Lower lobe of right lung (tissue), 2 donors: ENCODE measurements around the gene CEP72. TPM values are rescaled to one million over a fixed set of nuclear protein-coding genes. Genes with fewer than 3 reads are reported as not detected.

ENCODE experiments used
- ATAC-seq, 2 donors: fragments of 200-7000 bp; cut with Tn5 transposase; one replicate each; pipeline ENCODE4 v1.9.1; 2020 to 2022; ENCODE audit warnings: mild to moderate bottlenecking in 2 of 2, moderate library complexity in 2 of 2
- DNase-seq: peaks from one replicate; pipeline ENCODE4 v3.0.0-alpha.2; 2020
- H3K27ac ChIP-seq: fragments of 200-600 bp; one replicate; pipeline ENCODE4 v1.8.0; 2022
- H3K27me3 ChIP-seq: fragments of 200-600 bp; one replicate; pipeline ENCODE4 v1.8.0; 2022; ENCODE audit warnings: low read depth
- H3K36me3 ChIP-seq: fragments of 200-600 bp; one replicate; pipeline ENCODE4 v1.8.0; 2022; ENCODE audit warnings: mild to moderate bottlenecking
- H3K4me1 ChIP-seq: fragments of 200-600 bp; one replicate; pipeline ENCODE4 v1.8.0; 2022
- H3K4me3 ChIP-seq: fragments of 200-600 bp; one replicate; pipeline ENCODE4 v1.8.0; 2022; ENCODE audit warnings: mild to moderate bottlenecking
- H3K9me3 ChIP-seq: fragments of 200-600 bp; one replicate; pipeline ENCODE4 v1.8.0; 2022
- CTCF ChIP-seq: fragments of 200-600 bp; IDR thresholded peaks from one replicate; pipeline ENCODE4 v1.8.0; 2022; ENCODE audit warnings: antibody characterized with exemption, mild to moderate bottlenecking
- intact Hi-C: fragments of 100-400 bp; cut with DNase I; formaldehyde crosslinking; loops from one replicate; pipeline ENCODE4 v1.11.0; 2022
- total RNA-seq: library from RNA; stranded (reverse); fragmentation: NEBNext Ultra II Directional; extraction: Animal tissue kit (Norgen Biotek cat#: 25700); gene quantifications from one replicate; pipeline ENCODE4 v1.2.1, GENCODE V29; 2021
- donor health status: DM: no; HTN: yes; CAD: no; lungs with severe emphysema.

CEP72 gene
- total RNA-seq, 1 donor from 2014 or later = 10.6 TPM

GRCh38 chr5:669842-670395 lies 57.8 kb downstream of the CEP72 start:
- intact Hi-C loops = no loop called here
- Histone ChIP-seq H3K4me3 (no peak overlapping the region), H3K27ac (no peak overlapping the region), H3K9me3 (no peaks in the 10 kb centered on the region), H3K4me1 (peaks cover 35% of the 10 kb centered on the region), H3K27me3 (no peaks in the 10 kb centered on the region), H3K36me3 (peaks cover 14% of the 10 kb centered on the region)
- no peak for ATAC-seq
- no peak for TF ChIP-seq CTCF
- peak; percentile 44 for DNase-seq

- peaks cover 9% of the 10 kb centered on the region for H3K36me3 ChIP-seq
- intact Hi-C loops = no loop called here
- no peak for TF ChIP-seq CTCF
- DNase-seq = peak; percentile 48
- H3K4me3 ChIP-seq = no peak overlapping the region
- no peaks in the 10 kb centered on the region for H3K27me3 ChIP-seq
- ATAC-seq = no peak
- no peaks in the 10 kb centered on the region for H3K9me3 ChIP-seq
- H3K4me1 ChIP-seq = peaks cover 35% of the 10 kb centered on the region
- H3K27ac ChIP-seq = no peak overlapping the region
Measured at GRCh38 chr5:670396-671270, 58.5 kb downstream of the CEP72 start.

DNA sequence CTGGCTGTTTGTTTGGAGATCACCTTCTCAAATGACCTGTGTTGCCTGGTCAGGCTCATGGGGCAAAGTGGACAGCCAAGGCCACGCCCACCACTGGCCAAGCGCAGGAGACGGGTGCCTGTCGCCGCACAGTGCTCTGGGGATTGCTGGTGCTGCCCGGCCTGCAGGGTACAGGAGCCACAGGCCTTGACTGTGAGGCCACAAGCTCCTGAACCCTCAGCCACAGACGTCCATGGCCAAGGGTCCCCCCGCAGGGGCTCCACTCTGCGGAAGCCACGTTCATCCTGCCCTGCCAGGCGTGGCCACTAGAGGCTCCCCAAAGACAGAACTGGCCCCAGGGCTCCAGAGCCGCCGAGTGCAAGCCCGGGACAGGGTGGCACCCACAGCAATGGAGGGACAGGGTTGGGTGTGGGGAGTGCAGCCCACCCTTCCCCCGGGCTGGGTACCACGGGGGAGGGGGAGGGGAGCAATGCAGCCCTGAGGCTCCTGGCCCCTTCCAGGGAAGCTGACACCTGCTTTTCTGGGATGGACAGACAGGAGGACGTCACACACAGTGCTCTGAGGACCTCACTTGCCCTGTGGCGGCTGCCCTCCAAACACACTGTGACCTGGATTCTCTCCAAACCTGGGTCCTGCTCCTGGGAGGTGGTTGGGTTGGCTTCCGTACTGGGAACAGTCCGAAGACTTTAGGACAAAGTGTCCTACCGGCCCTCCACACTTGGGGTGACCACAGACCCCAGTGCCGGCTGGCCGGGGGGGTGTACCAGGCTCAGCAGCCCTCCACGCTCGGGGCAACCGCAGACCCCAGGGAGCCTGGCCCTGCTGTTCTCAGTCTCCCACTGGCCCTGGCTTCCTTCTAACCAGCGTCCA lies 59.6 kb downstream of the CEP72 start:
- Histone ChIP-seq H3K27me3 (no peaks in the 10 kb centered on the region), H3K4me1 (peaks cover 35% of the 10 kb centered on the region), H3K36me3 (peaks cover 9% of the 10 kb centered on the region), H3K9me3 (no peaks in the 10 kb centered on the region), H3K4me3 (peak overlapping the region; percentile 14), H3K27ac (peak overlapping the region; percentile 68)
- ATAC-seq = peak; percentile 83 to 87
- TF ChIP-seq CTCF = peak; percentile 94
- intact Hi-C loops = no loop called here
- peak; percentile 85 for DNase-seq

- peaks cover under 1% of the 10 kb centered on the region for H3K36me3 ChIP-seq
- H3K4me1 ChIP-seq = peaks cover 35% of the 10 kb centered on the region
- peak; percentile 45 to 48 for ATAC-seq
- peak; percentile 87 for DNase-seq
- intact Hi-C loops = no loop called here
- no peaks in the 10 kb centered on the region for H3K27me3 ChIP-seq
- TF ChIP-seq CTCF = no peak
- H3K4me3 ChIP-seq = peak overlapping the region; percentile 19
- H3K9me3 ChIP-seq = no peaks in the 10 kb centered on the region
- H3K27ac ChIP-seq = peak overlapping the region; percentile 68
Measured at GRCh38 chr5:672329-673160, 60.4 kb downstream of the CEP72 start.
